GM10266 (cell line): Measurements from ENCODE around the gene CXorf58.

Source experiments
- DNase-seq: peaks from one replicate; pipeline ENCODE4 v3.0.0; 2012; ENCODE audit errors: extremely low spot score
- CTCF ChIP-seq: IDR thresholded peaks from 2 replicates; pipeline ENCODE4 v1.5.1; 2012; ENCODE audit warnings: mild to moderate bottlenecking, low read depth; ENCODE audit not compliant: control insufficient read depth, insufficient read depth; ENCODE audit errors: missing control alignments

The CXorf58 gene

GRCh38 chrX:23919706-23920320 is 12.0 kb downstream of the CXorf58 start:
- TF ChIP-seq CTCF = no peak
- DNase-seq = no peak

- no peak for TF ChIP-seq CTCF
These were observed 18.2 kb downstream of the CXorf58 start for GRCh38 chrX:23926015-23926414.

GRCh38 chrX:23930894-23931604 is 23.2 kb downstream of the CXorf58 start:
- no peak for TF ChIP-seq CTCF
- no peak for DNase-seq

More at GRCh38 chrX:23926015-23926414, 18.2 kb downstream of the CXorf58 start:
- no peak for DNase-seq

- no peak for TF ChIP-seq CTCF
- no peak for DNase-seq
These were observed 24.2 kb downstream of the CXorf58 start for GRCh38 chrX:23932046-23932445.

GRCh38 chrX:23935106-23935505 is 27.3 kb downstream of the CXorf58 start:
- no peak for TF ChIP-seq CTCF
- DNase-seq = no peak

- no peak for DNase-seq
These were observed 28.4 kb downstream of the CXorf58 start for GRCh38 chrX:23936180-23936579.

More at GRCh38 chrX:23936180-23936579, 28.4 kb downstream of the CXorf58 start:
- TF ChIP-seq CTCF = no peak
